H54 (cell line): ENCODE results near the gene SUN2.

Experiments used
- DNase-seq: peaks from one replicate; pipeline ENCODE4 v3.0.0; 2011; ENCODE audit warnings: low spot score, mixed read lengths; ENCODE audit not compliant: insufficient read length
- FAIRE-seq: peaks from 3 replicates; lab custom pipeline; 2011; peaks lifted over from hg19 to GRCh38; lab: Jason Lieb, UNC
- POLR2A ChIP-seq: IDR thresholded peaks from 2 replicates; pipeline ENCODE4 v1.6.1; 2011; ENCODE audit warnings: low read depth, mild to moderate bottlenecking, low read length

Gene SUN2

DNA sequence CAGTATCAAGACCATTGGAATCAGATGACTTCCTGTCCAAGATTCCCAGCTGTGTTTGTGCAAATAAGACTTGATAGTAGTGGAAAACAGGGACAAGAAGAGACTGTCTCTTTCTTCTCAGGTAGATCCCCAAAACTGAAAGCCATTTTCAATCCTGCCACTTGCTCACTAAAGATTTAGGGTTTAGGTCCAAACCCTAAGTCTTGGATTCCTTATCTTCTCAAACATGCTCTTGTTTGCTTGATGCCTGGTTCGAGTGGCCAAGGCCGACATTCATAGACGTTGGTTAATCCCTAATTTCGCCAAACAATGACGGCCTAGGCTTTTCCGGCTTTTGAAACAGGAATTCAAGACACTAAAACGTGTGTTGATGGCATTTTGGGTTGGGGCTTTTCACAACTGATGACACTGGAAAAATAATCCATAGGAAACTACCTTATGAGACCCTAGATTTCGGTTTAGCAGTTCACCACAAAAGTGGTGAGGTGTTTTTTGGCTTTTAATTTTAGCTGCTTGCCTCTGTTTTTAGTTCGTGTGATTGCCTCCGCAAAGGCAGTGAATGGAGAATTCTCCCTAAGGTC lies 51.1 kb downstream of the SUN2 start:
- TF ChIP-seq POLR2A: no peak
- DNase-seq (no peak), FAIRE-seq (no peak)

DNA sequence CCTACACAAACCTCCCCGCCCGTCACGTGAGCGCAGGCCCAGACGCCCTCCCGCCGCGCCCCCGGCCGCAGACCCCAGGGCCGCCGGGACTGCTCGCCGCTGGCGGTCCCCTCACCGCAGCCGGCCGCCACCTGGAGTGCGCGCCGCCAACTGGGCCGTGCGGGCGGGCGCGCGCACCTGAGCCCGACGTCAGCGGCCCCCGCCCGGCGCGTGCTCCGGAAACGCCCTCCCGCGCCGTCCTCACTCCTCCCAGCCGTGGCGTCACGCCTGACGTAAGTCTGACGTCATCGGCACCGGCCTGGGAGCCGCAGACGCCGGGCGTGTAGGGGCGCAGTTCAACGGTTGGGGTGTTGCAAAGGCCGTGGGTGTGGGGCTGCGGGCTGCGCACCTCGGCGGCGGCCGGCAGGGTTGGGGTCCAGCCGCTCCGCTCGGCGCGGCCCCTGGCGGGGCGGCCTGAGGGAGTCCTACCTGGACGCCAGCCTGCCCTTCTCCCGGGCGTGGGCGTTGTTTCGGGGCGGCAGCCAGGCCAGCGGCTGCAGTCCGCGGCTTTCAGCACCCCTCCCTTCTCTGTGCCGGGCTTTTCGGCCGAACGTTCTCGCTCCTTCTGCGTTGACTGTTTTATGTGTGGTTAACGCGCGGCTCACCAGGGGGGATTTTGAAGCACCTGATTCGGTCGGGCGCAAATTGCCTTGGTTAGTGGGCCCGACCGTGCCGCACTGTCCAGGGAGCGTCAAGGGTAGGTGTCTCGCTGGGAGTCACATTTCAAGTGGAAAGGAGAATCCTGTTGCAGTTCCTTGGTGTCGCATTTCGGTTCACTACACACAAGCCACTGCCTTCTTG lies 54.8 kb downstream of the SUN2 start, which contains the start of gene JOSD1:
JOSD1 (minus strand) TSS at position 155 of the 840 bp plus-strand sequence. CDS start 956 bp downstream, outside the sequence.
- peak; percentile 68 for DNase-seq
- TF ChIP-seq POLR2A: peak; percentile 71
- FAIRE-seq: no peak

DNA sequence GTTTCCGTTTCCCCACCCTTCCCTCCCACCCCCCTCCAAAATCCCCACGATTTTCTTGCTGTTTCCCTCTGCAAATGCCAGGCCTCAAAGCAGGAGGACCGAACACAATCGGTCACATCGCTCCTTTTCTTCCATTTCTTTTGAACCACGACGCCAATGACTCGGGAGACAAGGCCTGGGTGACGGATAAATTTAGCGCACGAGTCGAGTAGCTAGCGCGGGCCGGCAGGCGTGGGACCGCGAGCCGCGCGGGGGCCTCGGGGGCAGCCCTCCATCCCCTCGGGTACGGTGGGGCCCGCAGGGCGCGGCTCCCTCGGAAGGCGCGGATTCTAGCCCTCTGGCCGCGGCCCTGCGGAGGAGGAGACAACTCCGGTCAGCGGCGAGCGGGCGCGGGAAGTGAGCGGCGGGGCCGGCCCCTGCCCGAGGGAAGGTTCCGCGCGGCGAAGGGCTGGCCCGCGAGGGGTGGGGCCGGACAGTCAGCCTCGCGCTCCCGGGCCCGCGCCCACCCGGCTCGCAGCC lies 55.5 kb downstream of the SUN2 start:
- 0 out of 2 replicates have a peak, but pooled peaks have one; percentile 10 for TF ChIP-seq POLR2A
- FAIRE-seq (no peak), DNase-seq (no peak)

DNA sequence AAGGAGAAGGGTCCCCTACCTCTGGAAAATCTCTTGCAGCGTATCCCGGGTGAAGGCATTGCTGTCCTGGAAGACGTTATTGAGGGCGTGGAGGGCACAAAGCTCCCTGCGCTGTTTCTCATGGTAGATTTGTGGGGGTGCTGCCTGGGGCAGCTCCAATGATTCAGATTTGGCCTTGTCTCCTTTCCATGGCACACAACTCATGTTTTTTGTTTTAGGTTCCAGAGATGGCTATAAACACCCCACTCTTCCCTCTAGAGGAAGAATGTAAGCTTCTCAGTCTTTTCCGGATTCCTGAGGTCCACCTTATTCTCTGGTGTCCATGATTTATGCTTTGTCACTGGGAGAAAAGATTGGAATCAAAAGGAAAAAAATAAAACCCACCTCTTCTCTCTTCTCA lies 56.0 kb downstream of the SUN2 start:
- DNase-seq: no peak
- no peak for TF ChIP-seq POLR2A
- FAIRE-seq: no peak

DNA sequence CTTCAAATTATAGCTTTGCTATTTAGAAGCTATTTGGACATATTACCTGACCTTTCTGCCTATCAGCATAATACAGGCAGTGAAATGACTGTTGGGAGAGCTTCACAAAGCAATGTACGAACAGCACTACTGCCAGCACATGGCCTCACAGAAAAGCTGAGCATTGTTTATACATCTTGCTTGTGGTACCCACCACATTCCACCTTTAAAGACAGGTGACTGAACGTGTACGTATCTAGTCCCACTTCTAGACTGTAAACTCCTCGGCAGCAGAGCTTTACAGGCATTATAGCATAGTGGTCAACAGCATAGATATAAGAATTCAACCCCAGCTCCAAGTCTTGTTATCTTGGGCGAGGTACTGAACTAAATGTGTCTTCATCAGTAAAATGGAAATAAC lies 56.7 kb downstream of the SUN2 start:
- no peak for FAIRE-seq
- no peak for DNase-seq
- no peak for TF ChIP-seq POLR2A

DNA sequence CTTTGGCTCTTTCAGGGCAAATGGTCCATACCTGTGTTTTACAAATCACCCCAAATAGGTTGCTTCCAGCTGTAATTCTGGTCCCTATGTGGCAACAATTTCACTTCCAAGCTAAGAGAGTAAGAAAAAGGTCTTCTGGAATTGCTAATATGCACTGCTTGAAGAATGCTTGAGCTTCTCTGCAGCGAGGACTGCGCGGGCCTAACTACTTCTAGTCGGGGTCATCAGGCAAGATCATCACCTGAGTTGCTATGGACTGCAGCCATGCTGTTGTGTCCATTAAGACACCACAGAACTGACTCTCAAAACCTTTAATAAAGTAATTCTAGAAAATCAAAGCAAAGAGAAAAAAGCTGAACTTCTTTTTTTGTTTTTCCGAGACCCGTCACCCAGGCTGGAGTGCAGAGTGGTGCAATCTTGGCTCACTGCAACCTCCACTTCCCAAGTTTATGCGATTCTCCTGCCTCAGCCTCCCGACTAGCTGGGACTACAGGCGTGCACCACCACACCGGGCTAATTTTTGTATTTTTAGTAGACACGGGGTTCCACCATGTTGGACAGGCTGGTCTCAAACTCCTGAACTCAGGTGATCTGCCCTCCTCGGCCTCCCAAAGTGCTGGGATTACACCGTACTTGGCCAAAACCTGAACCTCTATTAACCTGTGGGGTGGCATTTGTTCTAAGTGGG lies 57.2 kb downstream of the SUN2 start:
- no peak for TF ChIP-seq POLR2A
- FAIRE-seq: no peak
- no peak for DNase-seq

DNA sequence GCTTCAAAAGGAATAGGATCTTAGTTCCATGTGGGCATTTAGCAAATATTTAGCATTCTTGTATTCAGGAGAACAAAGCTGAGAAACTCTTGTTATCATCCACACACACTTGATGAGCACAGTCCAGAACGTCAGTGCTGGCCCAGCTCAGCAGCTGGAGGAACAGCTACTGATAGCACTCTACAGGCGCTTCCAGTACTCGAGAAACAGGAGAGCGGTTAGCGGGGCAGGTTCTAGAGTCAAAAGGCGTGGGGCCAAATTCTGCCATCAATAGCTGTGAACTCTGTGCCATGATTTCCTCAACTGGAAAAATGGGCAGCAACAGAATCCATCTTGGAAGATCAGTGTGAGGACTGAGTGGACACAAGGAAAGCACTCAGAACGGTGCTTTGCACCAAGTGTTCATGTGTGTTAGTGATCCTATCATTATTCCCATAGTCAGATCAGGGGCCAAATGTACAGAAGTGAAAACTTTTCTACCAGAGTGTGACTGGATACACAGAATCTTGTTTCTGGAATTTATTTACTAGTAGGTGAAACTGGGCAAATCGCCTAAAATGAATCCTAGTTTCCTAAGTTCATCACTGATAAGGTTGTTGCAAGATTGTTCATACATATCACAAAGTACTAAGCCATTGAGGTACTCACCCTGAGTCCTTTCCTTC lies 58.2 kb downstream of the SUN2 start:
- DNase-seq (no peak), FAIRE-seq (no peak)
- no peak for TF ChIP-seq POLR2A

DNA sequence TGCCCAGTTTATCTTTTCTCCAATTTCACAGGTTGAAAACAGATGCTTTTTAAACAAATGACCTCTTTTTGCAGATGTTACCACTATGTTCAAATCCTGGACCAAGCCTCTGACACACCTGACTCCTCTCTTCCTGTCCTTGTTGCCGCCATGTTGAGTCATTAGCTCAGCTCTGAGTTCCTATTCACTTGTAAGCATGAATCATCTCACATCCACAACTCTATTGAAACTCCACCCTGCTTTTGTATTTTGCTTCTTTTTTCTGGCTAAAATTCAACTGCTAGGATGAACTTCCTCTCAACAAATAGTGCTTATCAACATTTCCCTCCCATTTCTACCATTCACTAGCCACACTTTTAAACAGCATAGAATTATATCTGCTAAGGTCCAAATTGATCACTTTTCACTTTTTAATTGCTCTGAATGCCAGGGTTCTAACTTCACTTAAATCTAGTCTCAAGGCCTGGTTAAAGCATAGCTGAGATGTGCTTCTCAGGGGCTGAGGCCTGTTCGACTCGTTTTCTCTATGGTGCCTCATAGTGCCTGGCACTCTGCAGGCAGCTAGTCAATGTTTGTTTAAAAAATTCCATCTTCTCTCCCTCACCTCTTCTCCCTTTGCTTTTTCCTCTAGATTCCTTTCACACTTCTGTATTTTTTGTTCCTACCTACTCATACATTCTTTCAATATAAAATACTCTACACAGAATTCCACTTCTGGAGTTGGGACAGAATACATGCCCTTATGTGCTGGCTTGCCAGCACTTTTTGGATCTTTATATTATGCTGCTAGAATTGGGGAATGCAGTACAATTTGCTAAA lies 59.0 kb downstream of the SUN2 start:
- no peak for TF ChIP-seq POLR2A
- DNase-seq (peak; percentile 56), FAIRE-seq (peak; percentile 95)

DNA sequence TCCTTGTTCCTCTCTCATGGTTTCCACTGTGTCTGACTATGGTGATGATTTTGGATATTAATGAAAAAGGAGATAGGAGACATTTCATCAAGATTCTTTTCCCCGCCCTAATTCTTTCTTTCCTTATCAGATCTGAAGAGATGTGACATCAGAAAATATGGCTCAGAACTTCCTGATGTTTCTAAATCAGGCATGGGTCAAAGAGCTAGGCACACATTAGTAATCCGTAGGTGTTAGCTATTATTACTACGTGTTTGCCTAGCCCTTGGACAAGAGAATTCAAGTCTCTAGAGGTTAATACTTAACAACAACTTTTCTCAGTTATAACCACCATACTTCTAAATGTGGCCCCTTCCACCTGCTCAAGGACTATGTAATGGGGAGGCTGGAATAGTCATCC lies 60.9 kb downstream of the SUN2 start:
- no peak for DNase-seq
- no peak for TF ChIP-seq POLR2A
- no peak for FAIRE-seq

DNA sequence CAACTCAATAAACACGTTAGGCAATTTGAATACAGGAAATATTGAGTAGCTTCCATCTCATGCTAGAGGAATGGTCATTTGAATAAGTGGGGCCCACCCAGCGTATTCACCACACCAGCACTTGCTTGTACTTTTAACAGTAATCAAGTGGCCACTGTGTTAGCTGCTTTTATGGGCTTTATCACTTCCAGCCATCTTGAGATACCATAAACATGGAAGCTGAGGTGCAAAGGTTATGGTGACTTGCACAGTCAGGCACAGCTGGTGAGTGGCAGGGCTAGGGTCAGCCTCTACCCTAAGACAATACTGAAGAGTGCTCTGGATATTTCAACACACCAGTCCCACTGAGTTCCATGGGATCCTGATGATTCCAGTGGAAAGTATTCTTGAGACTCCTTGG lies 61.7 kb downstream of the SUN2 start:
- DNase-seq (no peak), FAIRE-seq (no peak)
- no peak for TF ChIP-seq POLR2A

DNA sequence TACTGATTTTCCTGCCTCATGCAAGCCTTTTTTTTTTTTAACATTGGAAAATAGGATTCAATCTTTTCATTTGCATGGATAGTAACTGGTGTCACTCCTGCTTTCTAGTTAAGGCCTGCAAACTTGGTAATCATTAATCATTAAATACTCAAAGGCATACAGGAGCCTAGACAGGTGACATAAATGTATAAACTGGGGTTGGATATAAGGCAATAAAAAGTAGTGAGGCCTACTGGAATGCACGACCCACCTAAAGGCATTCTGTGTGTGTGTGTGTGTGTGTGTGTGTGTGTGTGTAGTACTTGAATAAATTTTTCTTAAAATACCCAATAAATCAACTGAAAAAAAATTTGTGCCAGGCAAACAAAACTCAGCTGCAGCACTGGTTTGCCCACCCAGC lies 66.1 kb downstream of the SUN2 start:
- no peak for DNase-seq
- no peak for FAIRE-seq
- TF ChIP-seq POLR2A: no peak

DNA sequence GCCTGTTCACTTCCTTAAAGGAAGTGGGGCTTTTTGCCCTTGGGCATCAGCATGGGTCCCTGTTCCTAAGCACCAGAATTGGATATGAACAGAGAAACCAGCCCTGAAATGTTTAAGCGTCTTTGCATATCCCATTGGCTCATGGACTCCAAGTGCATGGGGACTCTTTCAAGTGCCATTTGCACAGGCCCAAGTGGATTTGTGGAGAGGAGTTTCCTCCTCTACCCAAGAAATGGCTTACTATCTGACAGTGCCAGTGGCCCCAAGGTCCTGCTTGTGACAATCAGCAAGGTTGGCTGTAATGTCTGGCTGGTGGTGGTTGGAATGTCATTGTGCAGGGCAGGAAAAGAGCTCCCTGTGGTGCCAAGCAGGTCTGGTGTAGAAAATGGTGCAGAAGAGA lies 70.0 kb downstream of the SUN2 start:
- no peak for DNase-seq
- TF ChIP-seq POLR2A: no peak
- FAIRE-seq: no peak

DNA sequence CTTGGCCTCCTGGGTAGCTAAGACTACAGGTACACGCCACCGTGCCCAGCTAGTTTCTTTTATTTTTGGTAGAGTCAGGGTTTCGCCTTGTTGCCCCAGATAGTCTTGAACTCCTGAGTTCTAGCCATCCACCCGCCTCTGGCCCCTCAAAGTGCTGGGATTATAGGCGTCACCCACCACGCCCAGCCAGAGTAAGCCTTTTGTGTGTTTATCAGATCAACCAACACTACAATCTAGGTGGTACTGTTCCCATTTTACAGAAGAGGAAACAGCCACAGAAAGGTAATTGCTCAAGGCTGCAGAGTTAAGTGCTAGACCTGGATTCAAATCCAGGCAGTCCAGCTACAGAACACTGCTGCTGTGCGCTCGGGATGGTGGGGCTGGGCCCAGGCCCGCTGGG lies 70.9 kb downstream of the SUN2 start:
- FAIRE-seq (no peak), DNase-seq (no peak)
- no peak for TF ChIP-seq POLR2A
